GM12801 (cell line): ENCODE results near the gene RPL38.

Source experiments
- TF ChIP-seq, protein P1 (sequence below): IDR thresholded peaks from one replicate; pipeline ENCODE4 v1.5.1; 2011; ENCODE audit warnings: control low read depth; ENCODE audit not compliant: insufficient read length; ENCODE audit errors: extremely low read depth

The RPL38 gene

DNA sequence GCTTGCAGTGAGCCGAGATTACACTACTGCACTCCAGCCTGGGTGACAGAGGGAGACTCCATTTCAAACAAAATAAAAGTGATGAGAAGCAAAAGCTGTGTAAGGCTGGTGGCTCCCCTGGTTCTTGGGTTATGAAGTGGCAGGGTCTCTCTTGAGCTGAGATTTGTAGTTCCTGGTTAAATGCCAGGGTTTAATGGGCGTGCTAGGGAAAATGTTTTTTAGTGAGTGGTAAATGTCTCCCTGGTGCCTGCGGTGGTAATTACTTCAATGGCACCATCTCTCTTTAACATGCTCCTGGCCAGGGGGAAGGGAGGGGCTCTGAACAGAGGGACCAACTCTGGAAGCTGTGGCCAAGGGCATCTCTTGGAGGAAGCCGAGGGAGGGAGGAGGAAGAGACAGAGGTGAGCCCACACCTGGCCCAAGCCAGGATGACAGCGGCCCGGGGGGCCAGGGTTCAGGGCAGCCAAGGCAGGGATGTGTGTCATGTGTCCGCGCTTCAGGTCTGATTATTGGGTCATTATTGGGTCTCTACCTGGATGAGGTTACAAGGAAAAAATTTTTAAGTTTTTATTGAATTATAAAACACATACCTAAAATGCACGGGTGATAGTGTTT is 17.8 kb upstream of the RPL38 start:
- TF ChIP-seq, protein P1, sequence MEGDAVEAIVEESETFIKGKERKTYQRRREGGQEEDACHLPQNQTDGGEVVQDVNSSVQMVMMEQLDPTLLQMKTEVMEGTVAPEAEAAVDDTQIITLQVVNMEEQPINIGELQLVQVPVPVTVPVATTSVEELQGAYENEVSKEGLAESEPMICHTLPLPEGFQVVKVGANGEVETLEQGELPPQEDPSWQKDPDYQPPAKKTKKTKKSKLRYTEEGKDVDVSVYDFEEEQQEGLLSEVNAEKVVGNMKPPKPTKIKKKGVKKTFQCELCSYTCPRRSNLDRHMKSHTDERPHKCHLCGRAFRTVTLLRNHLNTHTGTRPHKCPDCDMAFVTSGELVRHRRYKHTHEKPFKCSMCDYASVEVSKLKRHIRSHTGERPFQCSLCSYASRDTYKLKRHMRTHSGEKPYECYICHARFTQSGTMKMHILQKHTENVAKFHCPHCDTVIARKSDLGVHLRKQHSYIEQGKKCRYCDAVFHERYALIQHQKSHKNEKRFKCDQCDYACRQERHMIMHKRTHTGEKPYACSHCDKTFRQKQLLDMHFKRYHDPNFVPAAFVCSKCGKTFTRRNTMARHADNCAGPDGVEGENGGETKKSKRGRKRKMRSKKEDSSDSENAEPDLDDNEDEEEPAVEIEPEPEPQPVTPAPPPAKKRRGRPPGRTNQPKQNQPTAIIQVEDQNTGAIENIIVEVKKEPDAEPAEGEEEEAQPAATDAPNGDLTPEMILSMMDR = no peak

DNA sequence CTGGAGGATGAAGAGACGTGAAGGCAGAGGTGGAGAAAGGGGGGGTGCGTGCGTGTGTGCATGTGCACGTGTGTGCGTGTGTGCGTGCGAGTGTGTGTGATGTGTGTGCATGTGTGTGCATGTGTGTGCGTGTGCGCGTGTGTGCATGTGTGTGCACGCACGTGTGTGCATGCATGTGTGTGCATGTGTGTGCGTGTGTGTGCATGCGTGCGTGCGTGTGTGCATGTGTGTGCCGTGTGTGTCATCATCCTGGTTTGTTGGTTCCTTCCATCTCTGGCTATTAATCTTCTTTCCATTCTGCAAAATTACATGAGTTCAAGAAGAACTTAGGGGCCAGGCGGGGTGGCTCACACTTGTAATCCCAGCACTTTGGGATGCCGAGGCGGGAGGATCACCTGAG is 17.0 kb upstream of the RPL38 start:
- TF ChIP-seq, protein P1 = no peak

GRCh38 chr17:74187761-74188160 is 15.7 kb upstream of the RPL38 start:
- TF ChIP-seq, protein P1 = no peak

DNA sequence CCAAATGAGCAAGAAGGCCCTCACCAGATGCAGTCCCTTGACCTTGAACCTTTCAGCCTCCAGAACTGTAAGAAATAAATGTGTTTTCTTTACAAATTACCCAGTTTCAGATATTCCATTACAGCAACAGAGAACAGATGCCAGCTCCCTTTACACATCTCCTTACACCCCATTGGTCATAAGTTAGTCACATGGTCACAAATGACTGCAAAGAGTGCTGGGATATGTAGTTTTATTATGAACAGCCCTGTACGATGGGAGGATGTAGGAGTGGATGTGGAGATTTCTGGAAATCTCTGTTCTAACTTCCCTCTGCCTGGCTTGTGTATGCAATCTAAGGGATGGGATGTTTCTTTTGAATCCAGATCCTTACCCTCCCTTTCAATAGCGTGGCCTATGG is 13.3 kb upstream of the RPL38 start:
- TF ChIP-seq, protein P1 = no peak

DNA sequence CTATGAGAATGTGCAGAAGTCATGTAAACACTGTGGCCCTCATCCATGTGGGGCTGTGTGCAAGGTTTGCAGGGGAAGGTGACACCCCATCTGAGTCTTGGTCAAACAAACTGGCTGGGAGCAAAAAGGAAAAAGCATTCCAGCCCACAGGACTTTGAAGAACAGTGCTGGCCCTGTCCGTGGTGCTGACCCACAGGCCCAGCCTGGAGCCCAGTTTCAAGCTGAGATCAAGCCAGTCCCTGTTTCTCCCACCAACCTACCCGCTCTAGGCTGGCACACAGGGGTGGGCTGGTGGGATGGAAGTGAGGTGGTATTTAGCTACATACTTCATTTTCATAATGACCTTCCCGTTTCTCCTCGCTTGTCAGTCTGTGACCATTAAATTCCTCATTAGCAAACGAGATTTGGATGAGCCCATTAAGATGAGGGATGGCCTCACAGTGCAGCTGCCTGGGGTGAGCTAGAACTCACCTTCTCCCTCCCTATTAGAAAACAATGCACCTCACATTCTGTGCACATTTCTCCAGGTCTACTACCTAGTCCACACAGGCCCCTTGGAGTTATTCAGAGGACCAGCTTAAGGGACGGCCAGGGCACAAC is 12.6 kb upstream of the RPL38 start:
- TF ChIP-seq, protein P1 = no peak

GRCh38 chr17:74192950-74193781 is 10.3 kb upstream of the RPL38 start:
- TF ChIP-seq, protein P1 = no peak

DNA sequence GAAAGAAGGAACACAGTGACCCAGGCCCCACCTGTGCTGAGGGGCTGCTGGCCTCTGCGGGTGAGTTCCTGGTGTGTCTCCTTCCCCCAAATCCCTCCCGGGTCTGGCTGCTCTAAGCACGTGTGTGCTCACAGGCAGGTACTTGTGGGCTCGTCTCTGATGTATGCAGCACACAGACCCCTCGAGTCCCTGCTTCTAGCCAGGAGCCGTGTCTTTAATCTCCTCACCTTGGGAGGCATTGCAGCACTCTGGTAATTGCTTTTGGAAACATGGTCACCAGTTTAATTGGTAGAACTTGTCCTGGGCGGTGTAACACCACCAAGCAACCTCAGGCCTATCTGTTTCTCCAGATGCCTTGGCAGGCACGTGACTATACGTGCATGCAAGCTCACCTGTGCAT is 8.8 kb upstream of the RPL38 start:
- TF ChIP-seq, protein P1 = no peak
